ENCODE results near the gene CAPN10.
A peak's percentile ranks its signal among the peaks of the same experiment; 100 is the strongest.

The CAPN10 gene

DNA sequence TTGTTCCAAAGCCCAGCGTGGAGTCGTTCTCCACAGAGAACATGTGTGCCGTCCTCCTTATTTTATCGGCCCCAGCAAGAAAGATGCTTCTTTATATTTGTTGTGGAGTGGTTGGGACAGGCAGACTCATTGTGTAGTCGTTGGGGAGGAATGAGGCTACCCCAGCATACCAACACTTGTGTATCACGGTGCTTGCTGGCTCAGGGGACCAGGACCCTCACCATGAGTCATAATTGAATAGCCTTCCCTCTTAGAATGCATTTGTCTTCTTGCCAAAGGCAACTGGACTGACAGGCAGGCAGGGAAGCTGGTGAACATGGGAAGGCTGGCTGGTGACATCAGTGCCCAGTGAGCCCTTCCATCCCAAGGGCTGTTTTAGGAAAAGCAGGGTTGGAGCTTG lies 4.7 kb downstream of the CAPN10 start:
- no peak for DNase-seq (ENCODE audit: low read depth in 2 of 2)
- TF ChIP-seq, protein P1, sequence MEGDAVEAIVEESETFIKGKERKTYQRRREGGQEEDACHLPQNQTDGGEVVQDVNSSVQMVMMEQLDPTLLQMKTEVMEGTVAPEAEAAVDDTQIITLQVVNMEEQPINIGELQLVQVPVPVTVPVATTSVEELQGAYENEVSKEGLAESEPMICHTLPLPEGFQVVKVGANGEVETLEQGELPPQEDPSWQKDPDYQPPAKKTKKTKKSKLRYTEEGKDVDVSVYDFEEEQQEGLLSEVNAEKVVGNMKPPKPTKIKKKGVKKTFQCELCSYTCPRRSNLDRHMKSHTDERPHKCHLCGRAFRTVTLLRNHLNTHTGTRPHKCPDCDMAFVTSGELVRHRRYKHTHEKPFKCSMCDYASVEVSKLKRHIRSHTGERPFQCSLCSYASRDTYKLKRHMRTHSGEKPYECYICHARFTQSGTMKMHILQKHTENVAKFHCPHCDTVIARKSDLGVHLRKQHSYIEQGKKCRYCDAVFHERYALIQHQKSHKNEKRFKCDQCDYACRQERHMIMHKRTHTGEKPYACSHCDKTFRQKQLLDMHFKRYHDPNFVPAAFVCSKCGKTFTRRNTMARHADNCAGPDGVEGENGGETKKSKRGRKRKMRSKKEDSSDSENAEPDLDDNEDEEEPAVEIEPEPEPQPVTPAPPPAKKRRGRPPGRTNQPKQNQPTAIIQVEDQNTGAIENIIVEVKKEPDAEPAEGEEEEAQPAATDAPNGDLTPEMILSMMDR (IDR thresholded peaks at IDR 0.05; ENCODE audit: low read depth, low read length) = no peak

GRCh38 chr2:240591784-240592183 lies 5.2 kb downstream of the CAPN10 start:
- TF ChIP-seq, protein P1 (IDR thresholded peaks at IDR 0.05; ENCODE audit: low read depth, low read length) = no peak
- no peak for DNase-seq (ENCODE audit: low read depth in 2 of 2)
- H3K4me3 ChIP-seq (replicated peaks in 1 of 2; ENCODE audit: low read depth in 2 of 2, low read length in 2 of 2) = no peak overlapping the region

More for the DNA sequence above, 4.7 kb downstream of the CAPN10 start:
- H3K4me3 ChIP-seq (replicated peaks in 1 of 2; ENCODE audit: low read depth in 2 of 2, low read length in 2 of 2) = no peak overlapping the region

GRCh38 chr2:240593026-240593702 lies 6.6 kb downstream of the CAPN10 start:
- DNase-seq (ENCODE audit: low read depth in 2 of 2) = no peak
- TF ChIP-seq, protein P1 (IDR thresholded peaks at IDR 0.05; ENCODE audit: low read depth, low read length) = no peak
- H3K4me3 ChIP-seq (replicated peaks in 1 of 2; ENCODE audit: low read depth in 2 of 2, low read length in 2 of 2) = no peak overlapping the region

GRCh38 chr2:240593703-240594451 lies 7.3 kb downstream of the CAPN10 start:
- H3K4me3 ChIP-seq (replicated peaks in 1 of 2; ENCODE audit: low read depth in 2 of 2, low read length in 2 of 2) = no peak overlapping the region
- TF ChIP-seq, protein P1 (IDR thresholded peaks at IDR 0.05; ENCODE audit: low read depth, low read length) = no peak
- no peak for DNase-seq (ENCODE audit: low read depth in 2 of 2)

GRCh38 chr2:240594511-240595380 lies 8.2 kb downstream of the CAPN10 start:
- no peak for DNase-seq (ENCODE audit: low read depth in 2 of 2)
- TF ChIP-seq, protein P1 (IDR thresholded peaks at IDR 0.05; ENCODE audit: low read depth, low read length) = no peak
- H3K4me3 ChIP-seq (replicated peaks in 1 of 2; ENCODE audit: low read depth in 2 of 2, low read length in 2 of 2) = no peak overlapping the region

- TF ChIP-seq, protein P1 (IDR thresholded peaks at IDR 0.05; ENCODE audit: low read depth, low read length) = peak; percentile 38
- peak in 1 of 2 donors; percentile 10 for DNase-seq (ENCODE audit: low read depth in 2 of 2)
- no peak overlapping the region for H3K4me3 ChIP-seq (replicated peaks in 1 of 2; ENCODE audit: low read depth in 2 of 2, low read length in 2 of 2)
Measured at GRCh38 chr2:240595381-240596079, 9.0 kb downstream of the CAPN10 start.
